GM12872 (cell line): ENCODE measurements around the gene CD109.

Experiments used
- CTCF ChIP-seq: IDR thresholded peaks from 3 replicates; pipeline ENCODE4 v1.5.1; 2011; ENCODE audit warnings: low read depth, mild to moderate bottlenecking, low read length, moderate library complexity; ENCODE audit not compliant: insufficient read depth

CD109 gene

GRCh38 chr6:73695619-73696421, at the start of gene CD109:
CD109 (plus strand) TSS chr6:73696203; CDS start chr6:73696216, 13 bp downstream.
- TF ChIP-seq CTCF = no peak

- TF ChIP-seq CTCF = no peak
Measured at GRCh38 chr6:73648166-73648565, 47.8 kb upstream of the CD109 start.

GRCh38 chr6:73649783-73650182, 46.2 kb upstream of the CD109 start:
- no peak for TF ChIP-seq CTCF

GRCh38 chr6:73652637-73653570, 43.1 kb upstream of the CD109 start:
- peak; percentile 36; the same call in 1 of the 3 replicates for TF ChIP-seq CTCF

GRCh38 chr6:73653571-73654424, 42.2 kb upstream of the CD109 start, which contains the start of gene SLC17A5:
SLC17A5 (minus strand) TSS chr6:73653992; CDS start chr6:73653886, 106 bp downstream.
- no peak for TF ChIP-seq CTCF

- TF ChIP-seq CTCF = no peak
Measured at GRCh38 chr6:73655341-73655917, 40.6 kb upstream of the CD109 start.
